HG02938 (cell line): ENCODE results near the gene SCYL1.

Experiments
- ATAC-seq: cut with Tn5 transposase; IDR thresholded peaks from one replicate; pipeline ENCODE4 v1.9.1; 2021; ENCODE audit warnings: mild to moderate bottlenecking, moderate library complexity; ENCODE audit not compliant: unreplicated experiment

SCYL1 gene

DNA sequence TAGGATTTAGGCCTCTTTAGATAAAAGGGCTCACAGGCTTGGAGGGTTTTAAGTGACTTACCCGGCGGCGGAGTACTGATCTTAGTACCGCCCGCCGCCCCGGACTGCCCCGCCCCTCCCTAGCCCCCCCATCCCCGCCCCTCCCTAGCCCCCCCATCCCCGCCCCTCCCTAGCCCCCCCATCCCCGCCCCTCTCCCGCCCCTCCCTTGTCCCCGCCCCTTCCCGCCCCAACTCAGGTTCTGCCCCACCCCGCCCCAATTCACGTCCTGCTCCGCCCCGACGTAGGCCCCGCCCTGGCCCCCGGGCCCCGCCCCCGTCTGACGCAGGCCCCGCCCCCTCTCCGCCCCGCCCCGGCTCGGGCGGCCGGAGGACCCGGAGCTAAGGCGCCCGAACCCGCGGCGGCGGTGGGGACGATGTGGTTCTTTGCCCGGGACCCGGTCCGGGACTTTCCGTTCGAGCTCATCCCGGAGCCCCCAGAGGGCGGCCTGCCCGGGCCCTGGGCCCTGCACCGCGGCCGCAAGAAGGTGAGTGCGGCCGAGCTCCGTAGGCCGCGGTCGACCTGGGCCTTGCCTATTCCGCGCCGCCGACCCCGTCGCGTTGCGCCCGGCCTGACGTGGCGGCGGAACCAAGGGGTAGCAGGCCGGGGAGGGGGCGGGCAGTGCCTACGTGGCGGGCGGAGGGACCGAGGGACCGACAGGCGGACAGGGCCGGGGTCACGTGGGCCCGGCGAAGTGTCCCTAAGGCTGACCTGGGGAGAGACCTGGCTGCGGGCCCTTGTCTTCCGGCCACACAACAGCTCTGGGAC lies at the start of gene SCYL1:
Gene SCYL1, plus strand, starts transcription at position 343 of the 805 bp plus-strand sequence. Its CDS starts 71 bp downstream, at position 414.
- ATAC-seq, result no peak

DNA sequence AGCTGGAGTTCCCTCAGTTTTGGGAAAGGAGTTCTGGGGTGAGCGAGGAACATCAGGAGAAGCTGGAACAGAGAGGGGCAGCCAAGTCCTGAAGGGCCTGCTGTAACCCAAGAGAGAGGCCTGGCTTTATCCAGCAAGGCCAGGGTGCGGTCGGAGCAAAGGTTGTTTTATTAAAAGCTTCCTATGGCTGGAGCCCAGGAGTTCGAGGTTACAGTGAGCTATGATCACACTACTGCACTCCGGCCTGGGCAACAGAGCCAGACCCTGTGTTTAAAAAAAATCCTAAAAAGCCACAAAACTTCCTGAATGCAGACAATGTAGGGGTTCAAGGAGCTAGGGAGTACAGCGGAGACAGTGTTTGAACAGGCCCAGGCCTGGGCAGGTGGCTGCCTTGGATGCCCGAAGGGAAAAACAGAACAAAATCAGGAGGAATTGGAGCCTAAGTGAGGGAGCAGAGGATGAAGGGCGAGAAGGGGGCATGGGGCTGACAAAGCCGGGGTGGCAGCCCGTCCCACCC lies 48.2 kb upstream of the SCYL1 start:
- ATAC-seq, result peak; percentile 18

DNA sequence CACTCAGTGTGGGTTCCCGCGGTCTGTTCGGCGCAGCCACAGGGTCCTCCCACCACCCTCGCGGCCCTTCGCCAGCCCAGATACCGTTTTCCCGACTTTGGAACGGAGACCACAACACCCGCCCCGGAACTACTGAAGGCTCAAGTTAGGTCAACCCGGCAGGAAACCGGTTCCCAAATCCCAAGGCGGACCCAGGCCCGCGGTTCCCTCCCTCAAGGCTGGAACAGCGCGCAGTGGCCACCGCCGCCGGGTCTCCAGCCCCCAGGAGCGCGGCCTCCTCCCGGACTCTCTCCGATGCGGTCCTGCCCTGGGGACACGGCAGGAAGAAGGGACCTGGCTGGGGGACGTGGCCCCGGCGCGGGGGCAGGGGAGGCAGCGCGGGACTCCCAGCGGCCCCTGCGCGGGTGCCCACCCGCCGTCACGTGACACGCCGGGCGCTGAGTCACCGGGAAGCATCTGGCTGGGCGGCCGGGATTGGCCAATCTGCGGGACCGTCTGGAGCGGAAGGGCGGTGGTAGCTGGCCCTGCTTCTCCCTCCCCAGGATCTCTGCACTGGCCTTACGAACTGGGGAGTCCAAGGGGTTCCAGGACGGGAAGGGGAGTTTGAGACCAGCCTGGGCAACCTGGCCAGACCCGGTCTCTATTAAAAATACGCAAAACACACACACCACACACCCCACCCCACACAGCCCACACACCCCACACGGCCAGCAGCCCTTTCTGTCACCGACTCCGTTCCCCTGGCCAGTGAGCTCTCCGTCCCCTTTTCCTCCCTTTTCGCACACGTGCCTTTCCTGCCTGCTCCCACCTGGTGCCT lies 47.5 kb upstream of the SCYL1 start:
- ATAC-seq, result peak; percentile 61

DNA sequence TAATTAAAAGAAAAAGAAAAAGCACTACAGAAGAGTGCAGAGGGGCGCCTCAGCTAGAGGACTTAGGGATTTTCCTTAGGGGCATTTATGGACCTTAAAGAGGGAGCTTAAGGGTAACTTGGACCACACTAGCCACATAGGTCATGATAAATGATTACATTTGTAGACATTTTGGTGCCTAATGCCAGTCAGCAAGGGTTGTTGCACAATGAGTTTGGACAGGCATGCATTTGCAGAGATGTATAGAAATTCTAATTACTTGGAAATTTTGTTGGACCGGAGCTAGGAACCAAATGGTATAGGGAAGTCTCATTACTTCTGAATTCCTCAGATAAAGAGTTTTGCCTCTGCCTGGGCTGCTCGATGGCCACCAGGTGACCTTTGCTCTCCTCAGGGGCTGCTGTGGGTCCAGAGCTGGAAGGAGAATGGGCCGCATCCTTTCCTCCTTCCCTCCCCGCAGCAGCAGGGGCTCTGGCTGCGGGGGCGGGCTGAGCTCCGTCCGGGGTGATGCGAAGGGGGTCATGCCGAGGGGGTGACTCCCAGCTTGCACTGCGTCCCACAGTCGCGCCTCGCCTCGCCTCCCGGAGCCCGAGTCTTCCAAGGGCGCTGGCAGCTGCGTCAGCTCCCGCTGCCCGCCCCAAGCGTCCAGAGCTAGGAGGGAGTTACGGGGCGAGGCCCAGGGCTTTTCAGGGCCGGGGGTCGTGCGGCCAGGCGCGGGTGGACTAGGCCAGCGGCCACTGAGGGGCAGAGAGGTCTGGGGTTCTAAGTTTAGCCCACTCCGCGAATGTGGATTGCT lies 46.3 kb upstream of the SCYL1 start:
- no peak for ATAC-seq

DNA sequence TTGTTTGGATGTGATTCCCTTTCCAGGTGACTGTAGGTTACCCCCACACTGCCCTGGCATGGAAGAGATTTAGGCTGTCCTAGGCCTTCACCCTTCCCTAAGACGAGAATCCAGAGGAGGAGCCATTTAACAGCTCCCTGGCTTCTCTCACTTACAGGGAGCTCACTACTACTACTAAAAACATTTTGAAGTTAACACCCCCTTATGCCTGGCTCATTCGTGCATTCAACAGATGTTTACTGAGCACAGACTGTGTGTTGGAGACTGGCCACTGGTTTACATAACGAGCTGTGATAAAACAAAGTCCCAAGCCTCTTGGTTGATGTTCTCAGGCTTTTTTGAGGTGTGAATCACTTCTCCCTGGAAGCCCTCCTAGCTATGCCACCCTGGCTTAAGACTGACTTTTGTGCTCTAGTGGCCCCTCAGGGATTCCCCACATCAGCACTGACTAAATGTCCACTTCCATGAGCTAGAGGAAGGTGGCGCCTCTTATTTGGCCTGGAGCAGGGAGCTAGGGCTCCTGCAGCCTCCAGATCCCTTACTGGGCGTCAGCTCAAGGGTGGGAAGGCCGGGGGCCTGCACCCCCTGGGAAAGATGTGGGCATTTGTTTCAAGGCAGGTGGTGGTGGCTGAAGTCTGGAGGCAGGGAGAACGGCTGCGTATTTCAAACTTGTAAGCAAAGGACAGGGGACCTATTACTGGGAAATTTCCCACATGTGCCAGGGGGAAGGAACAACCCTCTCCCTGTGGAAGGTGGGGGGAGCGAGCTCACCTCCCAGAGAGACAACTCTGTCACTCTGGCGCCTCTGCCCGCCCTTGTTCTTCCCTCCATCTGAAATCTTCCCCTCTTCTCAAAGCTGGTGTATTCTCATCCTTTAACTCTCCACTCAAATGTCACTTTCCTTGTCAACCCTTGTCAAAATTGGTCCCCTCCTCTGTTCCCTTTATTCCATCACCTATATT lies 45.4 kb upstream of the SCYL1 start:
- ATAC-seq, result no peak

DNA sequence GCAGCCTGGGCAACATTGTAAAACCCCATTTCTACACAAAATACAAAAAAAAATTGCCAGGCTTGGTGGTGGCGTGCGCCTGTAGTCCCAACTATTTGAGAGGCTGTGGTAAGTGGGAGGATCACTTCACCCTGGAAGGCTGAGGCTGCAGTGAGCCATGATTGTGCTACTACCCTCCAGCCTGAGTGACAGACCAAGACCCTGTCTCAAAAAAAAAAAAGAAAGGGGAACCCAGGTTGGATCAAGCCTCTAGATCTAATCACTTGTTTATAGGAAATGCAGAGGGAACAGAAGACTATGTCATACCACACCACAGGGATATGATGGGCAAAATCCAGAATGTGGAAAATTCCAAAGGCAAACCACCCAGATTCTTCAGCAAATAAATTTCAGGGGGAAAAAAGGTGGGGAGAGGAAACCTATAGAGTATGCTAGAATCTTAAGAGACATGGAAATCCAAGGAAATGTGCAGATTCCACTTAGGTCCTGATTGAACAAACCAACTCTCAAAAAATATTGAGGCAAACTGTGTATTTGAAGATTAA lies 42.5 kb upstream of the SCYL1 start:
- no peak for ATAC-seq

DNA sequence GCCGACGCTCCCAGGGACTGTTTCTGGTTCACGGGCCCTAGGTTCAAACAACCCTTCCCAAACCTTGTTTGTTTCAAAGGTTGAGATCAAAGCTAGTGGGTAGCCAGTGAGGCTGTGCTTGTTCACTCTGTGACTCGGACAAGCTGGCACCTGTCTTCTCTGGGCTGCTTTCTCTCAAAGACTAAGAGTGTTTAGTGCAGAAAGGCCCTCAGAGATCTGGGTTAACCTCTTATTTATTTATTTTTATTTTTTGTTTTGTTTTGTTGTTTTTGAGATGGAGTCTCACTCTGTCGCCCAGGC lies 39.0 kb upstream of the SCYL1 start:
- no peak for ATAC-seq

DNA sequence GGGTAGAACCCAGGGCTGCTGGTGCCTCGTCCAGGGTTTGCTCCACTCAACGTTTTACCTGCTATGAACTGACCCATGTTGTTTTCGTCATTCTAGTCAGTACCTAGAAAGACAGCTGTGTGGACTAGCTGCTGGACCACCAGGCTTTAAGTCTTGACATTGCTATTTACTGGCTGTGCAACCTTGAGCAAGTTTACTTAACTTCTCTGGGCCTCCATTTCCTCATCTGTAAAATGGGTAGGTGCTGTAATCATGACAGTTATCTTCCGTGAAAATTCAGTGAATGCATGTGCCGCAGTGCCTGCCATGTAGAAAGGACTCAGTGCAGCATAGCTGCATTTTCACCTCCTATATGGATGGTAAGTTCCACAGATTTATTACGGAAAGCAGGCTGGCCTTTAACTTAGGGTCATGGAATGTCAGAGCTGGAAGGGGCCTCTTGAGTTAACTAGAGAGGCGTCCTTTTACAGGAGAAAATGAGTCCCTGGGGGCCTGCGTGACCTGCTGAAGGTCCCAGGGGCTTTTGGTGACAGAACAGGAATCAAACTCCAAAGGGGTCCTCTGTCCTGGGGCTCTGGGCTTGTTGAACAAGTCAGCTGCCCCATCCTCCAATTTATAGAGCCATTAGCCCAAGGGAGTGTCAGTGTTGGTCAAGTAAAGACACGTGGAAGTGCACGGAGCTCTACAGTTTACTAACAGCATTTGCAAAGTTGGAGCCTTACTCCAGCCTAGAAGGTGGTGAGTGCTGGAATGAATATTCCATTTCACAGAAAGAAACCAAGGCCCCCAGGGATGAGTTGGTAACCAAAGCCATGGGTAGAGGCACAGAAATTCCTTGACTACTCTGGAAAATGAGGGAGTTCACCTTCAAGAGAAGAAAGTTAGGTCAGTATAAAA lies 38.1 kb upstream of the SCYL1 start:
- ATAC-seq, result no peak

DNA sequence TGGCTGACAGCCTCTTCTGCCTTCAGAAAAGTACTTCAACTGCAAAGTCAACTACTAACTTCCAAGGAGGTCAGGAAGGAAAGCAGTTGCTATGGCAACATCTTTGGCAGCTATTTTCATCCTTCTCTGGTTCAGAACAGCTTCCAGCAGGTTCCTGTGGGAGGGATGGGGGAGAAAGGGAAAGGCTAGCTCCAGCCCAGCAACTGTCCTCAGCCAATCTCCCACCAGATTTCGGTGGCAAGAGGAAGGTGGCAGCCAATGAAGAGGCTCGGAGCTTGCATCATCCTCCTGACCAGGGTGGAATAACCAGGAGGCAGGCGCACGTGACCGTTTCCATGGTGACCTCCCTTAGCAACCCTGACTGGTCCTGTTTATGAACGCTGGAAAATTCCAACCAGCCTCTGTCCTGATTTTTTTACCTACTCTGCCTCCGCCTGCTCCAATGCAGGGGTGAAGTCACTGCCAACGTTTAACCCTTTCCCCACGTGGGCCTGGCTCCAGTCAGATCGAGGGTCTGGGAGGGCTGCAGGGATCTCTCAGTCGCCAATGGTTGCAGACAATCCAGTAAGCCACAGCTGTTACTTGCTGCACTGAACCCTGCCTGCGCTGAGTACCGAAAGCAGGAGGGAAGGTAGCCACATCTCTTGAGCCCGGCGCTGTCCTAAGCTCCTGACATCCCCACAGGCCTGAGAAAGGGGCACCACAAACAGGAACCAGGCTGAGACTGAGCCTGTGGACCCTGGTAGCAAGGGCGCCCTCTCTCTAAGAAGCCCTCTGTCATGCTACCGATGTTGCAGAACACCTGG lies 37.2 kb upstream of the SCYL1 start:
- ATAC-seq, result no peak

DNA sequence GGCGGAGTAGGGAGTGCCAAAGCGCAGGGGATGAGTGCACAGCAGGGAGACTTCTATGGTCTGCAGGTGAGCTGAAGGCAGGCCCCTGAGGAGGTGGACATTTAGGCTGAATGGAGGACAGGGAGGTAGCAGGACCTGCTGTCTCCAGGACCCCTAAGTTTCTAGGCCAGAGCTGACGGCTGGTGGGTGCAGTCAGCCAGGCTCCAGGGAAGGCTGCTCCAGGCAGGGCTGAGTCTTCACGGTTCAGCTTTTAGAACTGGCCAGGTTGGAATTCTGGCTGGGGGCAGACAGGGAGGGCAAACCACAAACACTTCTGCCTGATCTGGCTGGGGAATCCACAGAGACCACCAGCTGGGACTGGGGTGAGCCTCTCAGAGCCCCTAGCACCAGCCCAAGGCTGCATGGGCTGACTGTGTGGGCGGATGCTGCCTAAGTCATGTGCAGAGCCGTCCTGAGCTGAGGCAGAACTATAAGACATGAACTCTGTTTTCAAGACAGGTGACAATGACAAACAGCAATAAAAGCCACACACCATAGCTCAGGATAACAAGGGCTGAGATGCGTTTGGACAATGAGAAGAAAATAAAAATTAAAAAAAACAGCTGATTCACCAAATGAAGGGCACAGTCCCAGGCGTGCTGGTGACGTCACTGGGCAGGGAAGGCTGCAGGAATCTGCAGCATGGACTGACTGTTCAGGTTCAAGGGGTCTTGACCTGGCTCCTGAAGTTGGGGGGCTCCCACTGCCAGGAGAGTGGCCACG lies 36.4 kb upstream of the SCYL1 start:
- ATAC-seq, result no peak

DNA sequence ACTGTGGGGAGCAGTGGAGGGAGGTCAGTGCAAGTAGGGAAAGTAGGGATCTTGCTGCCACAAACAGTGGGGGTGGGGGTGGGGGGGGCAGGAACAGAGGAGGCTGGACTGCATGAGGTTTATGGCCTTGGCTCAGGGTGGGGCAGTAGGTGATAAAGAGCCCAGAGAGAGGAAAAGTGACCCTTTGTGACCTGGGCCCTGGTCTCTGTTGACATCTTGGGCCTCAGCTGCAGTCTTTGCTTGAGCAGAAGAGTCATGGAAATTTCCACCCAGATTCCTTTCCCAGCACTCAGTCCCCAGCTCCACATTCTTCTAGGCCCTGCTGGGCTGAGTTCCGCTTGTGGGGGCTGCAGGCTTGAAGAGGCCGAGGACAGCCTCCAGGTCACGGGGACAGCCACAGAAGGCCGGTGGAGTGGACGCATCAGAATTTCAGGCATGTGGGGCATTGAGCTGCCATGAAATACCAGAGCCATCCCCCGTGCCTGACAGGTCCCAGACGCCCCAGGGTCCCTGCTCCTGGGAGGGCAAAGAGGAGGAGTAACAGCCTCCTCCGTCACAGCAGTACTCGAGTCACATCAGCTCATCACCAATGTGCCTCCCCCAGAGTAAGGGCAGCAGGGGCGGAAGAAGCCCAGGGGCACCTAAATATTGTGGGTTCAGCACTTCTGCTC lies 35.7 kb upstream of the SCYL1 start:
- ATAC-seq, result no peak

DNA sequence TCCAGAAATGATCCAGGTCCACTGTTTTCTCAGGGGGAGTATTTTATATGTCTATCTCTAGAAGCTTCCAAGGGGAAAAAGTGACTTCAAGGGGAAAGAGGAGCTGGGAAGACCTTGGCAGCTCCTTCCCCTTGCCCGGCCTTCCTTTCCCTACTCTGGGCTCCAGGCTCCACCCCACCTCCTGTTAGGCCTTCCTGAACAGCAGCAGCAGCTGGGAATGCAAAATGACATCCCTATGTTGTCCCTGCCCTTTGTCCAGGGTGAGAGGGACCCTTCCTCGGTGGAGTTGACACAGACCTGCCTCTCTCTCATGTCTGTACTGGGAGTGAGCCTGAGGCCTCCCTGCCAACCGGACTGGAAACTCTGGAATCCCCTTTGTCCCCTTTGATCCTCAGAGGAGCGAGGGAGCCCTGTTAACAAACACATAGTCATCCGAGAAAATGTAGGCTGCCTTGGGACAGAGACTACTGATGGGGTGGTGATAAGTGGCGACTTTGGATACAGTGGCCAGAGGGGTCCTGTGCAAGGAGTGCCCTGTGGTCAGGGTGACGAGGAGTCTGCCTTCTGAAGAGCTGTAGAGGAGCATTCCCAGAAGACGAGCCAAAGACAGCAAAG lies 35.1 kb upstream of the SCYL1 start:
- ATAC-seq, result no peak

DNA sequence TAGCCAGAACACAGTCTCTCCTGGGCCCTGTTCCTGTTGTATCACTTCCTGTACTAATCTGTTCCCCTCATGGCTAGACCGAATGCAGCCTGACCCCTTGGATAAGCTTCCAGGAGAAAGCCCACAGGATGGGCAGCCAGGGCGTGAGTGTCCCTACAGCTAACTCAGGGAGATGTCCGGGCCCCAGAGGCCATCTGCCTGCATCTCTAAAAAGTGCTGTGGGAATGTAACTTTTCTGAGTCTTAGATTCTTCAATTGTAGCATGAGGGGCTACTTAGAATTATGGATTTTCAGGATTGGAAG lies 33.8 kb upstream of the SCYL1 start:
- no peak for ATAC-seq

DNA sequence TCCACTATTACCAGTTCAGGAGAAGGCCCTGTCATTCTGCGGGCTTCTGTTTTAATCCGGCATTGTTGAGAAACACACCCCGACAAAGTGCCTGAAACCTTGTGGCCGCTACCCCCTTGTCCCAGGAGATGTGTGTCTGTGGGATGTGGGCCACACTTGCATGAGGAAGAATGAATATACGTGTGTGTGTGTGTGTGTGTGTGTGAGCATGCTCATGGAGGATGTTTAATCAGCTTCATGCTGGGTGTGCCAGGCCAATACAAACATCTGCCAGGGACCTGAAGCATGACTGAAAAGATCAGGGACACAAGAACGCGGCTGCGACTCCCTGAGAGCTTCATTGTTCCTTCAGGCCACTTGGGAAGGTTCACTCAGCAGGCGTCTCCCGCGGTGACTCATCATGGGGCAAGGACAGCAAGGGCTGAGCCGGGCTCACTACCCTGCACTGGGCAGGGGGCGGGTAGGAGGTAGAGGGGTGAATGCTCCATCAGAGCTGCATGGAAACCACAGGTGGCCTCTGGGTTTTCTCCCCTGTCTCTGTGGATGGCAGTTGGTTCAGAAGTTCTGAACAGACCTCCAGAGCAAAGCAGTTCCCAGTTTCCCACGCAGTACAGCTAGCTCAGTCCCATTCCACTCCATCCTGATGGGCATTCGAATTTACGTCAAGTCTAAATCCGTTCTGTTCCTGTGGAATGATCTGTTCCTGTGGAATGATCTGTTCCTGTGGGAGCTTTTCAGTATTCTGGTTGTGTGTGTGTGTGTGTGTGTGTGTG lies 33.1 kb upstream of the SCYL1 start:
- ATAC-seq, result no peak

DNA sequence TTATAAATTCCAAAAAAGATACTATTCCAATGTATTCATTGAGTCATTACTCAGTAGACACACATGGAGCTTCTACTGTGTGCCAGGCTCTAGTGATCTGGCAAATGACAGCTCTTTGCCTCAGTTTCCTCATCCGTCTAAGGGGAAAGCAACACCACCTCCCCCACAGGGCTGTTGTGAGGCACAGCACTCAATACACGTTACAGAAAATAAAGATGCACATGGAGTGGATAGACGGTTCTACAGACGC lies 32.6 kb upstream of the SCYL1 start:
- no peak for ATAC-seq
